ENCODE data around the gene MACROD2. TPM values are rescaled to one million over a fixed set of nuclear protein-coding genes. Genes with fewer than 3 reads are reported as not detected.

MACROD2 gene
- polyA plus RNA-seq, 1 donor from 2014 or later, result 23.2 TPM

DNA sequence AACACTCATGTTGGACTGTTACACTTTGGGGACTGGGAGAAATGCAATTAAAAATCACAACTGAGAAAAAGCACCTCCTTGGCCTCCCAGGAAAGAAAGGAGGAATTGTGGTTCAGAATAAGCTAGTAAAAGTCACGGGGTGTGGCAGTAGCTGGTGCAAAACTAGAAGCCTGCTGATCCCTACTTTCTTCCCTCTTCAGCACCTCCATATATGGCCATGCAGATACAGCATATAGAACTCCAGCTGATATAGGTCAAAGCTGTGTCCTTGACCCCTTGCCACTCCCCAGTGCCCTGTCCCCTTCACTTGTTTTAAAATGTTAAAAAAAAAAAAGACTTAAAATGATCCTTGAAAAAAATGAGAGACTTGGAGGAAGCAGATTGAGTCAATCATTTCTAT, 347.6 kb downstream of the MACROD2 start:
- Histone ChIP-seq H3K4me3 (ENCODE audit: low read length) (no peak overlapping the region), H3K27ac (ENCODE audit: low read length) (no peak overlapping the region), H3K4me2 (ENCODE audit: low read length) (no peak overlapping the region), H3K9me2 (ENCODE audit: insufficient read depth, low read length) (no peaks in the 10 kb centered on the region), H3K27me3 (ENCODE audit: insufficient read depth, low read depth, low read length) (no peaks in the 10 kb centered on the region), H3K79me2 (replicated peaks; ENCODE audit: insufficient read depth, low read length) (no peaks in the 10 kb centered on the region), H3K9me3 (ENCODE audit: low read length) (no peaks in the 10 kb centered on the region), H3F3A (ENCODE audit: insufficient read depth, low read length, poor library complexity, severe bottlenecking) (no peaks in the 10 kb centered on the region), H3K36me3 (ENCODE audit: insufficient read depth, low read length) (no peaks in the 10 kb centered on the region), H3K9ac (ENCODE audit: low read length) (no peak overlapping the region), H4K20me1 (ENCODE audit: insufficient read depth) (no peaks in the 10 kb centered on the region), H2AFZ (ENCODE audit: low read depth, low read length) (no peak overlapping the region)
- TF ChIP-seq EP300 (conservative IDR thresholded peaks at IDR 0.05; ENCODE audit: poor library complexity, severe bottlenecking) (no peak), MXI1 (conservative IDR thresholded peaks at IDR 0.05; ENCODE audit: poor library complexity, severe bottlenecking) (no peak), RAD21 (conservative IDR thresholded peaks at IDR 0.05) (no peak), SMC3 (conservative IDR thresholded peaks at IDR 0.05; ENCODE audit: poor library complexity) (no peak), TAF1 (IDR thresholded peaks at IDR 0.05; ENCODE audit: low read depth) (no peak), EZH2 (IDR thresholded peaks at IDR 0.05; ENCODE audit: borderline replicate concordance, insufficient read depth, low read length, poor library complexity, severe bottlenecking) (no peak), POLR2AphosphoS5 (IDR thresholded peaks at IDR 0.05) (no peak)
- TF ChIP-seq, protein P1, sequence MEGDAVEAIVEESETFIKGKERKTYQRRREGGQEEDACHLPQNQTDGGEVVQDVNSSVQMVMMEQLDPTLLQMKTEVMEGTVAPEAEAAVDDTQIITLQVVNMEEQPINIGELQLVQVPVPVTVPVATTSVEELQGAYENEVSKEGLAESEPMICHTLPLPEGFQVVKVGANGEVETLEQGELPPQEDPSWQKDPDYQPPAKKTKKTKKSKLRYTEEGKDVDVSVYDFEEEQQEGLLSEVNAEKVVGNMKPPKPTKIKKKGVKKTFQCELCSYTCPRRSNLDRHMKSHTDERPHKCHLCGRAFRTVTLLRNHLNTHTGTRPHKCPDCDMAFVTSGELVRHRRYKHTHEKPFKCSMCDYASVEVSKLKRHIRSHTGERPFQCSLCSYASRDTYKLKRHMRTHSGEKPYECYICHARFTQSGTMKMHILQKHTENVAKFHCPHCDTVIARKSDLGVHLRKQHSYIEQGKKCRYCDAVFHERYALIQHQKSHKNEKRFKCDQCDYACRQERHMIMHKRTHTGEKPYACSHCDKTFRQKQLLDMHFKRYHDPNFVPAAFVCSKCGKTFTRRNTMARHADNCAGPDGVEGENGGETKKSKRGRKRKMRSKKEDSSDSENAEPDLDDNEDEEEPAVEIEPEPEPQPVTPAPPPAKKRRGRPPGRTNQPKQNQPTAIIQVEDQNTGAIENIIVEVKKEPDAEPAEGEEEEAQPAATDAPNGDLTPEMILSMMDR (IDR thresholded peaks at IDR 0.05; ENCODE audit: poor library complexity, severe bottlenecking), result no peak
- TF ChIP-seq, protein P2, sequence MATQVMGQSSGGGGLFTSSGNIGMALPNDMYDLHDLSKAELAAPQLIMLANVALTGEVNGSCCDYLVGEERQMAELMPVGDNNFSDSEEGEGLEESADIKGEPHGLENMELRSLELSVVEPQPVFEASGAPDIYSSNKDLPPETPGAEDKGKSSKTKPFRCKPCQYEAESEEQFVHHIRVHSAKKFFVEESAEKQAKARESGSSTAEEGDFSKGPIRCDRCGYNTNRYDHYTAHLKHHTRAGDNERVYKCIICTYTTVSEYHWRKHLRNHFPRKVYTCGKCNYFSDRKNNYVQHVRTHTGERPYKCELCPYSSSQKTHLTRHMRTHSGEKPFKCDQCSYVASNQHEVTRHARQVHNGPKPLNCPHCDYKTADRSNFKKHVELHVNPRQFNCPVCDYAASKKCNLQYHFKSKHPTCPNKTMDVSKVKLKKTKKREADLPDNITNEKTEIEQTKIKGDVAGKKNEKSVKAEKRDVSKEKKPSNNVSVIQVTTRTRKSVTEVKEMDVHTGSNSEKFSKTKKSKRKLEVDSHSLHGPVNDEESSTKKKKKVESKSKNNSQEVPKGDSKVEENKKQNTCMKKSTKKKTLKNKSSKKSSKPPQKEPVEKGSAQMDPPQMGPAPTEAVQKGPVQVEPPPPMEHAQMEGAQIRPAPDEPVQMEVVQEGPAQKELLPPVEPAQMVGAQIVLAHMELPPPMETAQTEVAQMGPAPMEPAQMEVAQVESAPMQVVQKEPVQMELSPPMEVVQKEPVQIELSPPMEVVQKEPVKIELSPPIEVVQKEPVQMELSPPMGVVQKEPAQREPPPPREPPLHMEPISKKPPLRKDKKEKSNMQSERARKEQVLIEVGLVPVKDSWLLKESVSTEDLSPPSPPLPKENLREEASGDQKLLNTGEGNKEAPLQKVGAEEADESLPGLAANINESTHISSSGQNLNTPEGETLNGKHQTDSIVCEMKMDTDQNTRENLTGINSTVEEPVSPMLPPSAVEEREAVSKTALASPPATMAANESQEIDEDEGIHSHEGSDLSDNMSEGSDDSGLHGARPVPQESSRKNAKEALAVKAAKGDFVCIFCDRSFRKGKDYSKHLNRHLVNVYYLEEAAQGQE (IDR thresholded peaks at IDR 0.05; ENCODE audit: borderline replicate concordance), result no peak

DNA sequence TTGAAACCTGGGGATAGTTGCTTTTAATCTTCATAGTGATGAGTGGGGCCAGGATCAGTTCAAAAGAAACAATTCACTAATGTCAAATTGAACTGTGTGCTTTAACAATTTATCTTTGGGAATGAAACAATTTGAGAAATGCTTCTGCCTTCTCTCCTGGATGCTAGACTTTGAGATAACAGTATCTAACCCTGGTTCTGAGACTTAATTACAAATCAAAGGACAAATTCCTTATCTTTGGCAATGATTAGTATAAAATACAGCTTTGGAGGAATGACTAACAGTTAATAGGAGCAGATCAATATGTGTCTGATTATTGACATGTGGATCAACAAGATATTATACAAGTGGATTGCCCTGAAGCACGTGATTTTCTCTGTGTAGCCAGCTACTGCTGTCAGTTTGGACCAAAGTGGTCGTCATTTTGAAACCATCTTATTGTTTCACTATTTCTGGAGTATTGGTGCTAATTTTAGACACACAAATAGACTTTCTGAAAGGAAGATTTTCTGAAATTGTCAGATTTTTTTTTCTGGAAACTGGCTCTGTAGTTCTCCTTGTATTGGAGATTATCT, 348.3 kb downstream of the MACROD2 start:
- no peak for TF ChIP-seq EZH2 (IDR thresholded peaks at IDR 0.05; ENCODE audit: borderline replicate concordance, insufficient read depth, low read length, poor library complexity, severe bottlenecking)
- TF ChIP-seq TAF1 (IDR thresholded peaks at IDR 0.05; ENCODE audit: low read depth), result no peak
- TF ChIP-seq EP300 (conservative IDR thresholded peaks at IDR 0.05; ENCODE audit: poor library complexity, severe bottlenecking), result no peak
- TF ChIP-seq, protein P2 (IDR thresholded peaks at IDR 0.05; ENCODE audit: borderline replicate concordance), result no peak
- Histone ChIP-seq H3K4me2 (ENCODE audit: low read length) (no peak overlapping the region), H3K27ac (ENCODE audit: low read length) (no peak overlapping the region), H2AFZ (ENCODE audit: low read depth, low read length) (no peak overlapping the region), H3K4me3 (ENCODE audit: low read length) (no peak overlapping the region), H3K79me2 (replicated peaks; ENCODE audit: insufficient read depth, low read length) (no peaks in the 10 kb centered on the region), H3K9me2 (ENCODE audit: insufficient read depth, low read length) (no peaks in the 10 kb centered on the region), H3K36me3 (ENCODE audit: insufficient read depth, low read length) (no peaks in the 10 kb centered on the region), H3K27me3 (ENCODE audit: insufficient read depth, low read depth, low read length) (no peaks in the 10 kb centered on the region), H3F3A (ENCODE audit: insufficient read depth, low read length, poor library complexity, severe bottlenecking) (no peaks in the 10 kb centered on the region), H3K9me3 (ENCODE audit: low read length) (no peaks in the 10 kb centered on the region), H4K20me1 (ENCODE audit: insufficient read depth) (no peaks in the 10 kb centered on the region), H3K9ac (ENCODE audit: low read length) (no peak overlapping the region)
